K562 (cell line): ENCODE results near the gene ARL10. TPM values are rescaled to one million over a fixed set of nuclear protein-coding genes. Genes with fewer than 3 reads are reported as not detected.

ENCODE experiments used
- ATAC-seq: fragments of 200-7000 bp; cut with Tn5 transposase; 3 replicates; pipeline ENCODE4 v1.9.1; 2020; ENCODE audit warnings: moderate library complexity
- BruUV-seq: library from RNA; stranded (reverse); fragments of 400-500 nt; replicated peaks from 2 replicates; lab custom pipeline; 2021; lab: Mats Ljungman, UMichigan
- CTCF ChIA-PET: fragments of 300-600 bp; formaldehyde crosslinking; extraction: SDS; loops from one replicate; lab custom pipeline; 2021; ENCODE audit warnings: low intra/inter-chr PET ratio; lab: Yijun Ruan, JAX
- POLR2A ChIA-PET: fragments of 300-600, 350-650 bp; sonication (Branson Sonifier 250); formaldehyde crosslinking; extraction: SDS; loops from one replicate; lab custom pipeline; 2021; ENCODE audit warnings: antibody characterized with exemption, inconsistent platforms; lab: Yijun Ruan, JAX
- DNase-seq, 4 experiments: peaks; one replicate each; pipeline versions ENCODE4 v3.0.0 to v3.0.0-alpha.2; 2011 to 2018; ENCODE audit warnings: low spot score in 3 of 4, mixed read lengths in 3 of 4; ENCODE audit errors: extremely low read depth in 1 of 4
- FAIRE-seq: peaks from 2 replicates; lab custom pipeline; 2011; peaks lifted over from hg19 to GRCh38; lab: Jason Lieb, UNC
- H2AFZ ChIP-seq: 2 replicates; pipeline ENCODE4 v1.6.0; 2011; ENCODE audit warnings: low read depth, low read length, control low read depth, inconsistent platforms
- H3K27ac ChIP-seq: fragments of 200-600 bp; 3 replicates; pipeline ENCODE4 v1.8.0; 2011; ENCODE audit warnings: low read depth, mild to moderate bottlenecking, control low read depth, inconsistent platforms, low read length, moderate library complexity, mixed read lengths; ENCODE audit errors: extremely low read depth
- H3K27me3 ChIP-seq, 2 experiments: fragments of 300-600 bp in 1 of 2; 2 replicates in 1 of 2; 3 replicates in 1 of 2; pipeline versions ENCODE4 v1.6.0 to v1.8.0; 2011; ENCODE audit warnings: inconsistent platforms in 2 of 2, low read length in 2 of 2, mild to moderate bottlenecking in 1 of 2, mixed read lengths in 1 of 2, moderate library complexity in 1 of 2; ENCODE audit not compliant: control insufficient read depth in 2 of 2, insufficient read depth in 2 of 2
- H3K36me3 ChIP-seq: fragments of 300-600 bp; 3 replicates; pipeline ENCODE4 v1.8.0; 2011; ENCODE audit warnings: mild to moderate bottlenecking, low read length, inconsistent platforms; ENCODE audit not compliant: control insufficient read depth, insufficient read depth
- H3K4me1 ChIP-seq, 2 experiments: fragments of 200-600 bp in 1 of 2; replicated peaks in 1 of 2; 2 replicates in 1 of 2; 3 replicates in 1 of 2; pipeline versions ENCODE4 v1.5.1 to v1.8.0; 2011; ENCODE audit warnings: inconsistent platforms in 2 of 2, low read length in 2 of 2, mild to moderate bottlenecking in 1 of 2, mixed read lengths in 1 of 2, moderate library complexity in 1 of 2; ENCODE audit not compliant: control insufficient read depth in 2 of 2, insufficient read depth in 2 of 2
- H3K4me2 ChIP-seq: 2 replicates; pipeline ENCODE4 v1.6.1; 2011; ENCODE audit warnings: low read length, control low read depth, inconsistent platforms, mixed read lengths; ENCODE audit not compliant: insufficient read depth
- H3K4me3 ChIP-seq: fragments of 200-600 bp; sonication (generic), shearing (Covaris generic); 2 replicates; pipeline ENCODE4 v1.5.1; 2016; ENCODE audit warnings: control low read depth, inconsistent platforms
- H3K79me2 ChIP-seq: fragments of 200-600 bp; 3 replicates; pipeline ENCODE4 v1.8.0; 2011; ENCODE audit warnings: low read length, inconsistent platforms; ENCODE audit not compliant: control insufficient read depth, insufficient read depth
- H3K9ac ChIP-seq, 2 experiments: 2 replicates each; pipeline versions ENCODE4 v1.6.0 to v1.6.1; 2011; ENCODE audit warnings: low read depth in 2 of 2, low read length in 2 of 2, control low read depth in 1 of 2, inconsistent platforms in 1 of 2, mild to moderate bottlenecking in 1 of 2, mixed read lengths in 1 of 2; ENCODE audit not compliant: insufficient read depth in 1 of 2
- H3K9me1 ChIP-seq: one replicate; pipeline ENCODE4 v1.6.0; 2011; ENCODE audit warnings: inconsistent platforms, mild to moderate bottlenecking, low read length, moderate library complexity; ENCODE audit not compliant: control insufficient read depth, insufficient read depth
- H3K9me3 ChIP-seq: replicated peaks from 2 replicates; pipeline ENCODE4 v1.5.1; 2011; ENCODE audit warnings: low read depth, low read length, inconsistent platforms; ENCODE audit not compliant: control insufficient read depth, insufficient read depth
- H4K20me1 ChIP-seq: replicated peaks from 2 replicates; pipeline ENCODE4 v1.6.1; 2011; ENCODE audit warnings: low read length, inconsistent platforms, mixed read lengths; ENCODE audit not compliant: control insufficient read depth, insufficient read depth
- BCOR ChIP-seq: fragments of 450-650 bp; IDR thresholded peaks from 2 replicates; pipeline ENCODE4 v1.6.1; 2016
- GTF3C2 ChIP-seq: IDR thresholded peaks from 3 replicates; pipeline ENCODE4 v1.6.1; 2011; ENCODE audit warnings: borderline replicate concordance, mild to moderate bottlenecking, moderate library complexity; ENCODE audit not compliant: insufficient read length; ENCODE audit errors: extremely low read depth
- ZC3H11A ChIP-seq: IDR thresholded peaks from 2 replicates; pipeline ENCODE4 v1.6.1; 2012; ENCODE audit warnings: low read depth, low read length, improper control_type of control experiment
- ZNF121 ChIP-seq: sonication (generic); formaldehyde crosslinking; conservative IDR thresholded peaks from 2 replicates; pipeline ENCODE4 v1.8.0; 2022; ENCODE audit warnings: missing genetic modification reagents
- WGBS: fragments of 100-300 bp; shearing (Covaris generic); methylation state at CpG from one replicate; pipeline ENCODE4 v1.1.6; 2016; ENCODE audit warnings: low coverage, mixed read lengths; ENCODE audit not compliant: insufficient coverage; ENCODE audit errors: missing lambda C conversion rate; 5-methylcytosine and 5-hydroxymethylcytosine counted together
- in situ Hi-C: fragments of 300-500 bp; cut with MboI; formaldehyde crosslinking; loops from 4 replicates; pipeline ENCODE4 v1.15.0; 2018; ENCODE audit warnings: inconsistent platforms, mixed read lengths
- intact Hi-C: fragments of 100-400 bp; cut with micrococcal nuclease; formaldehyde crosslinking; loops from 2 replicates; pipeline ENCODE4 v1.14.2; 2022
- polyA plus RNA-seq, 8 experiments: library from polyadenylated mRNA; depleted of rRNA in 4 of 8; stranded (reverse) in 5 of 8; unstranded in 3 of 8; fragments of >200 nt; fragmentation: Nextera tagmentation in 2 of 8; fragmentation: Illumina TruSeq in 1 of 8; extraction: Ambion mirVana in 2 of 8; extraction: Trizol in 1 of 8; gene quantifications; 2 replicates each; pipeline versions ENCODE4 v1.2.1 to v1.2.3, GENCODE V29; 2011 to 2014; ENCODE audit warnings: inconsistent platforms in 1 of 8, missing spikeins in 1 of 8
- total RNA-seq, 7 experiments: library from RNA; depleted of rRNA in 6 of 7; stranded (reverse); fragments of >200 nt in 6 of 7; fragmentation: Illumina TruSeq in 2 of 7; extraction: Trizol in 2 of 7; gene quantifications; 2 replicates each; pipeline versions ENCODE4 v1.2.1 to v1.2.3, GENCODE V29; 2011 to 2021; ENCODE audit warnings: low replicate concordance in 1 of 7

Gene ARL10
- total and polyA plus RNA-seq, 9 of the 15 experiments (the other 6 are each of a cell fraction or from before 2014, with no cell fraction given), result under 0.01 to 0.40 (median 0.34) TPM; not detected in 3

- H4K20me1 ChIP-seq, result peaks cover 6% of the 10 kb centered on the region; the same call in 1 of the 2 replicates
- H2AFZ ChIP-seq, result no peak overlapping the region
- H3K79me2 ChIP-seq, result no peaks in the 10 kb centered on the region
- no peaks in the 10 kb centered on the region for H3K9me1 ChIP-seq
- ATAC-seq, result no peak
- TF ChIP-seq ZC3H11A, result no peak
- 0 out of 2 replicates have a peak, but pooled peaks have one; percentile 6 for TF ChIP-seq ZNF121 (CRISPR knock-in tag)
- H3K27ac ChIP-seq, result no peak overlapping the region
- DNase-seq, result peak in 2 of 4 experiments; percentile 5
- BruUV-seq, result no TSS peak
- H3K4me3 ChIP-seq, result no peak overlapping the region
- H3K36me3 ChIP-seq, result peaks cover 39% of the 10 kb centered on the region; the same call in 2 of the 3 replicates
- intact Hi-C loops (no loop called here), in situ Hi-C loops (no loop called here)
- H3K4me2 ChIP-seq, result no peak overlapping the region
- FAIRE-seq, result no peak
- ChIA-PET CTCF (no interaction called here), POLR2A (interaction anchor here (0.7 to 2.9 kb wide), 2 partner anchors 15 to 20 kb away, joined by 3 to 15 read pairs; no protein-coding TSS in a partner anchor)
- WGBS, result 80% methylated on average over 5 of the region's 5 CpGs
- peaks cover 0 to 7% of the 10 kb centered on the region in 2 experiments; a peak in 2 of 5 replicates for H3K4me1 ChIP-seq
- H3K27me3 ChIP-seq, result no peaks in the 10 kb centered on the region
- no peaks in the 10 kb centered on the region for H3K9me3 ChIP-seq
- no peak overlapping the region for H3K9ac ChIP-seq
Measured at GRCh38 chr5:176408590-176408989, 43.3 kb downstream of the ARL10 start.

- Histone ChIP-seq H3K4me1 (no peaks in the 10 kb centered on the region; a peak in 2 of 5 replicates), H3K9me1 (peaks cover 4% of the 10 kb centered on the region), H3K36me3 (peaks cover 39% of the 10 kb centered on the region; the same call in 2 of the 3 replicates), H3K27ac (no peak overlapping the region), H4K20me1 (peaks cover 9% of the 10 kb centered on the region; the same call in 1 of the 2 replicates), H3K4me3 (no peak overlapping the region), H3K9ac (no peak overlapping the region), H3K27me3 (no peaks in the 10 kb centered on the region), H3K79me2 (peaks cover 6% of the 10 kb centered on the region; the same call in 2 of the 3 replicates), H2AFZ (no peak overlapping the region), H3K9me3 (no peaks in the 10 kb centered on the region), H3K4me2 (no peak overlapping the region)
- BruUV-seq, result no TSS peak
- TF ChIP-seq GTF3C2 (no peak), BCOR (no peak)
- in situ Hi-C loops, result no loop called here
- peak in 2 of 4 experiments; percentile 6 to 9 for DNase-seq
- ChIA-PET CTCF (no interaction called here), POLR2A (interaction anchor here (0.7 to 1.2 kb wide), 2 partner anchors 15 to 127 kb away, joined by 3 read pairs; partner anchors contain the start of gene RNF44)
- ATAC-seq, result no peak
- intact Hi-C loops, result loop anchor here (10.0 kb wide), 1 partner anchor 75 kb away; no protein-coding TSS in a partner anchor
- 86% methylated on average over 4 of the region's 4 CpGs for WGBS
- no peak for FAIRE-seq
Measured at GRCh38 chr5:176409765-176410164, 44.5 kb downstream of the ARL10 start.
